Stimulated activated CD8-positive, alpha-beta memory T cell treated with anti-CD3 and anti-CD28 coated beads, Interleukin-12 subunit alpha, Interleukin-12 subunit beta, amount 100 ng/mL, for 1 hour (primary cell): ENCODE data around the gene SH3PXD2A.
A peak's percentile ranks its signal among the peaks of the same experiment; 100 is the strongest.
"Not testable (repeated sequence)": the region's sequence is repeated elsewhere in the genome, so short reads cannot be mapped to it uniquely, and the experiment has no call there.

Experiments used
- DNase-seq: peaks from one replicate; pipeline ENCODE4 v3.0.0-alpha.2; 2020; ENCODE audit warnings: low read depth

SH3PXD2A gene

GRCh38 chr10:103747193-103747865 is 108.0 kb downstream of the SH3PXD2A start:
- DNase-seq: no peak

DNA sequence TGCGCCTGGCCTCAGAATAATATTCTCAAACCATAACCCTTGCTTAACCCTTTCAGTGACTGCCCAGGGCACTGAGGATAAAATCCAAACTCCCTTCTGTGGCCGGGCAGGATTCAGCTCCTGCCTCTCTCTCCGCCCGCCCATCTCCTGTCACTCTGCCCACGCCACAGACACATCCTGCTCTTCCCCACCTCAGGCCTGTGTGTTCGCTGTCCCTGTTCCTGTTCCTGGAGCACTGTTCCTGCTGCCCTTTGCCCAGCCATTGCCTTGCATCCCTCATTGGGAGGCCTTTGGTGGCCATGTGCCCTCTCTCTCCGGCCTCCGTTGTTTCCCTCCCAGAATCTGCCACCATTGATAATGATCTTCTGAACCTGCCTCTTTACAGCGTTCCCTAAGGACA is 108.8 kb downstream of the SH3PXD2A start:
- no peak for DNase-seq

DNA sequence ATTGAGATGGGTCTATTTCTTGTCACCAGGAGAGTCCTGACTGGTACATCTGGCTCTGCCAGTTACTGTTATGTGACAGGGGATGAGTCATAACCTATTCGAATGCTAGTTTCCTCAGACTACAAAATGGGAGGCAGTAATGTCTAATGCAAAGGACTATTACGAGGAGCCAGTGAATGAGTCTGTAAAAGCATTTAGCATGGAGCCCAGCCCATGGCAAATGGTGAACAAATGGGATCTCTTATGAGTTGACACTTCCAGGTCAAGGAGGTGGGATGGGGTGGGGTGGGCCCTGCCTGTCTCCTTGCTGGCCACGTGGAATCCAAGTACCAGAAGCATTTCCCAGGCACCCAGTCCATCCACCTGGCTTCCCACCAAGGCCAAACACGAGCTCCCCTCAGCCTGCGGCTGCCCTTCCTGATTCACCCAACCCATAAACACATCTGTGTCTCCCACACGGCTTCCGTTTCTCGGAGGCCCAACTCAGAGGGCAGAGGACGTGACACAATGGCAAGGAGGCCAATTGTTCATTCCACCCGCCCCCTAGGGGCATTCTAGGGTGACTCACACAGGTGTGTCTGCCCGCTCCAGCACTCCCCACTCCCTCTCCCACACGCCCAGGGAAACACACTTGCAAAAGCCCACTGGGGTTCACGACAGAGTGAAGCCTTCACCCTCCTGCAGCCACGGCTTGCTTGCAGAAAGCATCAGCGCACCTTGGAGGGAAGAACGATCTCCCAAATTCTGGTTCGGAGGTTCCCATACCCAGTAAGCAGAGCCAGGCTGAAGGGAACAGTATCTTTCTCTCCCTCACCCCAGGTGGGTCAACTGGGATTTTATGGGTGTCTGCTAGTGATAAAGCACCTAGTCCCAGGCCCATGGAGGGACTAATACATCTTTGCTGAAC is 109.8 kb downstream of the SH3PXD2A start:
- peak; percentile 27 for DNase-seq

- no peak for DNase-seq
Observed at GRCh38 chr10:103742824-103743223, 112.6 kb downstream of the SH3PXD2A start.

GRCh38 chr10:103740611-103741010 is 114.8 kb downstream of the SH3PXD2A start:
- no peak for DNase-seq

DNA sequence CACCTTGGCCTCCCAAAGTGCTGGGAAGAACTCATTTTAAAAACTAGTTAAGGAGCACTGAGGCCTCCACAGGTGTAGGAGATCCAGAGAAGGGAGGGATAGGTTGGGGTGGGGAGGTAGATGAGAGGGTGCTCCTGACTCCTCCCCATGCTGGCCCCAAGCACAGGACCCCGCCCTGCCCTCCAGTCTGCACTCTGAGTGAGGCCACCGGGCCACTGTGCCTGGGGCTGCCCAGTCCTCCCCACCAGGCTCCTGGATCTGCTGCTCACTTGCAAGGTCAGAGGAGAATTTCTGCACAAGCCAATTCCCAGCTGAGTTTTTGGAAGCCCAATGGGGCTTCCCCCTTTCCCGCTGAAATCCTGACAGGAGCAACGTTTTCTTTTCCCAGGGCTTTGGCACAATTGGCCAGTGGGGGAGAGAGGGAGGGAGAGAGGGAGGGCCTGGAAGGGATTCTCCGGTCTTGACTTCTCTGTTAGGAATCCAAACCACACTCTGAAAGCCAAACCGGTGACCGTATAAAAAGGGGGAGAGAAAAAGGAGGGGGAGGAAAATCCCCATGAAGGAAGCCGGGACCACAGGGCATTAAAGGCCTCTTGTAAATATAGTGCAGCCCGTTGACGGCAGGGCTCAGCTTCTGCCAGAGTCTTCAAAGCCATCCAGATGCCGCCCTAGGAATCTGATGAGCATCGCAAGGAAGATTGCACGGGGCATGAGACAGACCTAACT is 116.2 kb downstream of the SH3PXD2A start:
- DNase-seq: no peak

GRCh38 chr10:103737735-103738367 is 117.5 kb downstream of the SH3PXD2A start:
- DNase-seq: no peak

GRCh38 chr10:103736763-103737162 is 118.6 kb downstream of the SH3PXD2A start:
- DNase-seq: no peak

DNA sequence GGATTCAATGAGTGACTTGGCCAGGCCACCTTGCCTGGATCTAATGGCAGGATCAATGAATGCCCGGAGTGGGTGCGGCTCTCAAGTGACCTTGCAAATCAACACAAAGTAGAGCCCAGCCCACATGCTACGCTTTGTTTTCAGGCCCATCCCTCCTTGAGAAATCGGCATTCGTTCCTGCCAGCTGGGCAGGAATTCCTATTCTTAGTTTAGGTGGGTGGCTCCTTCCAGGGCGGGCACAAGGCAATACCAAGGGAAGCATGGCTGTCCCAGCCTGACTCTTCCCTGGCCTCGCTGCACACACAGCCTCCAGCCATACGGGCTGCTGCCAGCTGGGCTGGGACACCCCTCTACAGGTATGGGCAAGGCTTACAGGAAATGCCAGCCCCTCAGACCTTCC is 119.3 kb downstream of the SH3PXD2A start:
- no peak for DNase-seq

GRCh38 chr10:103734731-103735130 is 120.6 kb downstream of the SH3PXD2A start:
- no peak for DNase-seq

- DNase-seq: no peak
Observed at GRCh38 chr10:103733045-103733419, 122.3 kb downstream of the SH3PXD2A start.

DNA sequence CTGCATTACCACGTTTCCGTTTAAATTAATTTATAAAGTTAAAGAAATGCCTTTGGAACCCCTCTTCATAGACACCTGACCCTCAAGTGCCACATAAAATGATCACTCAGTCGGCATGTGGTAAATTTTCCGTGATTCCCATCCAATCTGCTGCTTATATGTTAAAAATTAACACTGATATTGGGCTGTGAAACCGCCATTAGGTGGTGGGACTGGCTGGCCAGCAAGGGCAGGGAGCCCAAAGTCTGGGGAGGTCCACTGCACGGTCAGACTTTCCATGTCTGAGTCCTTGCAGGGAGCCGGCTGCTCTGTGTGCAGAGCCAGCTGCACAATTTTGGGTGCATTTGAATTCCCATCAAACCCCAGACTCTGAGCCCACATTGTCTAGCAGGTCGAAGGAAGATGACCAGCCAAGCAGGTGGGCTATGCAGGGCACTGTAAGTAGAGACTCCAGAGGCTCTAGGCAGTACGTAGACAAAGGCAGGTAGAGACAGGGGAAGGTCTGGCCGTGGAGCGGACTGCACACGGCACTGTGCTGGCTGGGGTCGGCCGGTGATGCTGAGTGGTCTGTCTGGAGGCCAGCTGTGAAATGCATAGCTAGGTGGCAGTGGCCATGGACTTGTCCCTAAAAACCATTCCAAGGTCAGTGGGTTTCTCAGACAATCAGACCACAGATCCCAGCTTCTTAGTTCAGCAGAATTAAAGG is 122.9 kb downstream of the SH3PXD2A start:
- no peak for DNase-seq

- no peak for DNase-seq
Observed at GRCh38 chr10:103731609-103732270, 123.6 kb downstream of the SH3PXD2A start.

DNA sequence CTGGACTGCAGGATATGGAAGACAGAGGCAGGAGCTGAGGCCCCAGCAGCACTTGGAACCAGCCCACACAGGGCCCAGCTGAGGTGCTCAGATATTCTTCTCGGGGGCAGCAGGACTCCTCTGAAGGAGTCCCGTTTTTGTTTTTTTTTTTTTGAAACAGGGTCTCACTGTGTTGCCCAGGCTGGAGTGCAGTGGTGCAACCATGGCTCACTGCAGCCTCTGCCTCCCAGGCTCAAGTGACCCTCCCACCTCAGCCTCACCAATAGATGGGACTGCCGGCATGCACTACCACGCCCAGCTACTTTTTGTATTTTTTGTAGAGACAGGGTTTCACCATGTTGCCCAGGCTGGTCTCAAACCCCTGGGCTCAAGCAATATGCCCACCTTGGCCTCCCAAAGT is 124.3 kb downstream of the SH3PXD2A start:
- not testable (repeated sequence) for DNase-seq

DNA sequence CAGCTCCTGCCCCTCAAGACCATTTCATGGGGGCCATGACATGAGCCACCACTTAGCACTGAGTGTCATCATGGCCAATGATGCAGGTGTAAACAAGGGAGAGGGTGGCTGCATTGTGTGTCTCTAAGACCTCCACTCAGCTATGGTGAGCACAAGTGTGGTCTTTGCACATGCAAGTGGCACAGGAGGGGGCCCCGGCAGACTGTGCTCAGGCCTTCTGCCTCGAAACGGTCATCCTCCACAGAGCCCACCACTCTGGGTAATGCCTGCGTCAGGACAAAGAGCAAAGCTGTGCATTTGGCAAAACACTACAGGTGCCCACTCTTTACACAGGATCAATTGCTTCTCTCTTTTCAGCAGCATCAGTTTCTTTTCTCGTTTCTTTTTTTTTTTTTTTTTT is 125.5 kb downstream of the SH3PXD2A start:
- no peak for DNase-seq

- no peak for DNase-seq
Observed at GRCh38 chr10:103727991-103728689, 127.2 kb downstream of the SH3PXD2A start.

DNA sequence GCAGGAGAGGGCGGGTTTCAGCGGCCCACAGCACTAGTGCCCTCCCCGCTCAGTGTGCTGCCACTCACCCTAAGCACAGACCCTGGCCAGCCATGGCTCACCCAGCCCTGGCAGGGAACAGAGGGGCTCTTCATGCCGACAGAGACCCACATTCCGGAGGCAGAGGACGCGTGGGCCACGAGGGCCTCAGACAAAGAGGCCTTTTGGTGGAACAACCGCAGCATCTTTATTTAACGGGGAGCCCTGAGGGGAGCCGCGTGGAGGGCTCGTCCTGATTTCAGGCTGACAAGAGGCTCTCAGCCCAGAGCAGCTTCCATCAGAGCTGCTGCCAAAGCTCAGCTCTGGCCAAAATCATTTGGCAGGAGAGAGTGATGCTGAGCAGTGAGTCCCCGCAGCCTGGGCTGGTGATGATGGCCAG is 127.8 kb downstream of the SH3PXD2A start:
- DNase-seq: no peak

DNA sequence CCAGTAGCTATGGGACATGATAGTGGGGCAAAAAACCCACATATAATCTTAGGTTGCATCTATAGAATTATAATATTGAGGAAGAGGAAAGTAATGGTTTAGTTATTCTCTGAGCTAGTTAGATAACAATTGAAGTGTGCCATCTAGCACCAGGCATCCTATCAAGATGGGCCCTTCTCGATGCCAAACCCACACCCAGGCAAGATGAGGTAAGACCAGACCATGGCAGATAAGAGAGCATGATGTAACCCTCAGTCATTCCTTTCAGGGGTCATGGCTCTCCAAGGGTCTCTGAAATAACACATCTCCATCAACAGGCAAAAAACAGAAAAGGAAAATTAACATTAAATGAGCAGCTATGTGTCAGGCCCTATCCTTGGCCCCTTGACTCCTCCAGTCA is 128.7 kb downstream of the SH3PXD2A start:
- no peak for DNase-seq

GRCh38 chr10:103725242-103725641 is 130.1 kb downstream of the SH3PXD2A start:
- no peak for DNase-seq

DNA sequence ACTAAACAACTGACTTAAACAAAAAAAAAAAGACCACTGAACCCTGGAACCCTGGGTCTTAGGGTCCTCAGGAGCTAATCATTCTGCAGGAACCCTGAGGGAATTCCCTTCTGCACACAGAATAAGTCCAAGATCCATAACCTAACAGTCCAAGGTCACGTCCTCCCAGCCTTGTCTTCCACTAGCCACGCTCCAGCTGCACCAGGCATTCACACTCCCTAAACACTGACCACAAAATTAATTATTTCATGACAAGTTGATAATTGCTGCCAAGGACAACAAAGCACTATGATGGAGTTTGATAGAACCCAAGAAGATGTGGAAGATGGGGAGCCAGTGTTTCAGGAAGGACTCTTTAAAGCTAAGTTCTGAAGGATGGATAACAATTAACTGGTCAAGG is 130.6 kb downstream of the SH3PXD2A start:
- no peak for DNase-seq
